GM23338 (cell line): Measurements from ENCODE around the gene OCA2. TPM values are rescaled to one million over a fixed set of nuclear protein-coding genes. Genes with fewer than 3 reads are reported as not detected.

Source experiments
- ATAC-seq: fragments of 200-7000 bp; cut with Tn5 transposase; 3 replicates; pipeline ENCODE4 v1.9.1; 2020
- DNase-seq: peaks from one replicate; pipeline ENCODE4 v3.0.0-alpha.2; 2015; ENCODE audit warnings: low spot score
- H2AFZ ChIP-seq: fragments of 200-600 bp; sonication (generic); 2 replicates; pipeline ENCODE4 v1.8.0; 2016; ENCODE audit warnings: antibody characterized with exemption, mild to moderate bottlenecking, moderate library complexity
- H3F3A ChIP-seq: fragments of 200-600 bp; sonication (generic); replicated peaks from 2 replicates; pipeline ENCODE4 v1.8.0; 2017; ENCODE audit warnings: antibody characterized with exemption, mixed run types, low read depth
- H3K27ac ChIP-seq: fragments of 200-600 bp; sonication (generic); 2 replicates; pipeline ENCODE4 v1.6.1; 2016; ENCODE audit warnings: low read depth
- H3K27me3 ChIP-seq: fragments of 200-600 bp; sonication (generic); 2 replicates; pipeline ENCODE4 v1.8.0; 2016; ENCODE audit warnings: mild to moderate bottlenecking, mixed run types, moderate library complexity; ENCODE audit not compliant: insufficient read depth
- H3K36me3 ChIP-seq: fragments of 200-600 bp; sonication (generic); 2 replicates; pipeline ENCODE4 v1.8.0; 2016; ENCODE audit warnings: mild to moderate bottlenecking; ENCODE audit not compliant: insufficient read depth
- H3K4me1 ChIP-seq: fragments of 200-600 bp; sonication (generic); 2 replicates; pipeline ENCODE4 v1.8.0; 2016; ENCODE audit warnings: mild to moderate bottlenecking, moderate library complexity; ENCODE audit not compliant: insufficient read depth
- H3K4me2 ChIP-seq: fragments of 200-600 bp; sonication (generic); 2 replicates; pipeline ENCODE4 v1.7.1; 2017; ENCODE audit warnings: mixed run types
- H3K4me3 ChIP-seq: fragments of 200-600 bp; sonication (generic); 2 replicates; pipeline ENCODE4 v1.6.1; 2016; ENCODE audit warnings: mixed run types
- H3K79me2 ChIP-seq: fragments of 200-600 bp; sonication (generic); replicated peaks from 2 replicates; pipeline ENCODE4 v1.8.0; 2017; ENCODE audit warnings: mild to moderate bottlenecking; ENCODE audit not compliant: insufficient read depth
- H3K9me2 ChIP-seq: fragments of 200-600 bp; sonication (generic); 2 replicates; pipeline ENCODE4 v1.8.0; 2017; ENCODE audit not compliant: insufficient read depth
- H4K20me1 ChIP-seq: fragments of 200-600 bp; sonication (generic); replicated peaks from 2 replicates; pipeline ENCODE4 v1.8.0; 2017; ENCODE audit warnings: mild to moderate bottlenecking; ENCODE audit not compliant: insufficient read depth
- H3K27ac Mint-ChIP-seq: 2 replicates; pipeline ENCODE4 v1.8.0; 2020; ENCODE audit warnings: inconsistent platforms, mild to moderate bottlenecking, moderate library complexity, mixed read lengths
- H3K27me3 Mint-ChIP-seq: 3 replicates; pipeline ENCODE4 v1.8.0; 2022; ENCODE audit warnings: low read depth, mild to moderate bottlenecking, moderate library complexity, mixed read lengths, inconsistent platforms; ENCODE audit not compliant: insufficient read depth, poor library complexity
- H3K36me3 Mint-ChIP-seq: 3 replicates; pipeline ENCODE4 v1.8.0; 2021; ENCODE audit warnings: low read depth, mild to moderate bottlenecking, inconsistent platforms, moderate library complexity, mixed read lengths
- H3K4me1 Mint-ChIP-seq: 3 replicates; pipeline ENCODE4 v1.8.0; 2020; ENCODE audit warnings: mild to moderate bottlenecking, inconsistent platforms, mixed read lengths
- H3K4me3 Mint-ChIP-seq: 3 replicates; pipeline ENCODE4 v1.8.0; 2021; ENCODE audit warnings: moderate library complexity, mild to moderate bottlenecking, inconsistent platforms, mixed read lengths
- H3K9me3 Mint-ChIP-seq: 3 replicates; pipeline ENCODE4 v1.8.0; 2020; ENCODE audit warnings: moderate library complexity, mild to moderate bottlenecking, inconsistent platforms, mixed read lengths
- CREB1 ChIP-seq: fragments of 250-450 bp; sonication (Bioruptor Pico); IDR thresholded peaks from 2 replicates; pipeline ENCODE4 v1.5.0; 2020; ENCODE audit warnings: low read depth, mild to moderate bottlenecking, moderate library complexity
- CTCF ChIP-seq, 2 experiments: fragments of 200-600 bp in 1 of 2; sonication (generic) in 1 of 2; conservative IDR thresholded peaks; 2 replicates each; pipeline versions ENCODE4 v1.5.1 to v1.6.1; 2016 to 2017; ENCODE audit warnings: antibody characterized with exemption in 2 of 2, low read depth in 2 of 2, mild to moderate bottlenecking in 2 of 2, moderate library complexity in 1 of 2
- ETS1 ChIP-seq: IDR thresholded peaks from 2 replicates; pipeline ENCODE4 v1.6.1; 2016; ENCODE audit warnings: antibody characterized with exemption
- EZH2 ChIP-seq: fragments of 200-600 bp; sonication (generic); IDR thresholded peaks from one replicate; pipeline ENCODE4 v1.8.0; 2017; ENCODE audit warnings: antibody characterized with exemption, mild to moderate bottlenecking, low read depth; ENCODE audit not compliant: unreplicated experiment
- EZH2phosphoT487 ChIP-seq: fragments of 200-600 bp; sonication (generic); IDR thresholded peaks from one replicate; pipeline ENCODE4 v1.8.1; 2018; ENCODE audit warnings: antibody characterized with exemption; ENCODE audit not compliant: unreplicated experiment
- JUNB ChIP-seq: IDR thresholded peaks from one replicate; pipeline ENCODE4 v1.6.1; 2016; ENCODE audit warnings: antibody characterized with exemption; ENCODE audit not compliant: unreplicated experiment
- NANOG ChIP-seq: IDR thresholded peaks from 2 replicates; pipeline ENCODE4 v1.6.1; 2016; ENCODE audit warnings: antibody characterized with exemption, borderline replicate concordance
- POLR2AphosphoS5 ChIP-seq: IDR thresholded peaks from 2 replicates; pipeline ENCODE4 v1.6.1; 2016; ENCODE audit warnings: antibody characterized with exemption, low read depth
- REST ChIP-seq: IDR thresholded peaks from one replicate; pipeline ENCODE4 v1.6.1; 2018; ENCODE audit warnings: antibody characterized with exemption; ENCODE audit not compliant: unreplicated experiment
- STAT1 ChIP-seq: IDR thresholded peaks from one replicate; pipeline ENCODE4 v1.6.1; 2016; ENCODE audit warnings: antibody characterized with exemption; ENCODE audit not compliant: unreplicated experiment
- ZNF114 ChIP-seq: fragments of 250-450 bp; sonication (Bioruptor Pico); IDR thresholded peaks from 2 replicates; pipeline ENCODE4 v1.5.0; 2020; ENCODE audit warnings: mild to moderate bottlenecking, moderate library complexity
- ZNF331 ChIP-seq: fragments of 250-450 bp; sonication (Bioruptor Pico); IDR thresholded peaks from 2 replicates; pipeline ENCODE4 v1.5.0; 2020; ENCODE audit warnings: low read depth, mild to moderate bottlenecking, moderate library complexity
- ZNF462 ChIP-seq: fragments of 250-450 bp; sonication (Bioruptor Pico); IDR thresholded peaks from 2 replicates; pipeline ENCODE4 v1.5.0; 2020; ENCODE audit warnings: mild to moderate bottlenecking, moderate library complexity
- polyA plus RNA-seq: library from polyadenylated mRNA; unstranded; fragments of >200 nt; fragmentation: Nextera tagmentation; extraction: Ambion mirVana; gene quantifications from 2 replicates; pipeline ENCODE4 v1.2.1, GENCODE V29; 2016
- total RNA-seq: library from RNA; depleted of rRNA; stranded (reverse); fragments of >200 nt; shearing (Covaris generic); gene quantifications from 2 replicates; pipeline ENCODE4 v1.2.3, GENCODE V29; 2014

OCA2 gene
- total and polyA plus RNA-seq, 2 experiments from 2014 or later: 0.40 to 0.69 TPM

GRCh38 chr15:27815035-27815434 lies 284.1 kb downstream of the OCA2 start:
- Mint-ChIP-seq H3K4me1 (no peaks in the 10 kb centered on the region), H3K9me3 (peaks cover 5% of the 10 kb centered on the region; the same call in 2 of the 3 replicates), H3K36me3 (no peaks in the 10 kb centered on the region), H3K27me3 (peaks cover 1% of the 10 kb centered on the region), H3K27ac (no peak overlapping the region), H3K4me3 (no peak overlapping the region)
- Histone ChIP-seq H3K27me3 (no peaks in the 10 kb centered on the region), H2AFZ (no peak overlapping the region), H3K79me2 (no peaks in the 10 kb centered on the region), H3K4me2 (no peak overlapping the region), H3K27ac (no peak overlapping the region), H3K4me3 (no peak overlapping the region), H3K9me2 (no peaks in the 10 kb centered on the region), H3K4me1 (no peaks in the 10 kb centered on the region), H3F3A (no peaks in the 10 kb centered on the region), H3K36me3 (no peaks in the 10 kb centered on the region), H4K20me1 (no peaks in the 10 kb centered on the region)
- DNase-seq (no peak), ATAC-seq (no peak)
- TF ChIP-seq EZH2 (no peak), JUNB (no peak), ZNF114 (CRISPR knock-in tag) (no peak), ETS1 (no peak), STAT1 (no peak), EZH2phosphoT487 (no peak), POLR2AphosphoS5 (no peak), NANOG (no peak), CREB1 (CRISPR knock-in tag) (no peak), REST (no peak), ZNF331 (CRISPR knock-in tag) (no peak), ZNF462 (CRISPR knock-in tag) (no peak), CTCF (conservative IDR thresholded peaks at IDR 0.05; ENCODE audit: low read depth in 2 of 2) (no peak)
